Sigmoid colon (tissue), 7 donors: ENCODE data around the gene SH2D2A. TPM values are rescaled to one million over a fixed set of nuclear protein-coding genes. Genes with fewer than 3 reads are reported as not detected.

ENCODE experiments used
- DNase-seq: peaks from one replicate; pipeline ENCODE4 v3.0.0-alpha.2; 2019
- H3K27ac ChIP-seq, 4 donors: fragments of 200-600 bp; sonication (generic); one replicate each; pipeline ENCODE4 v1.5.1; 2016 to 2019; ENCODE audit warnings: mild to moderate bottlenecking in 1 of 4
- H3K27me3 ChIP-seq, 3 donors: fragments of 200-600 bp; sonication (generic); one replicate each; pipeline ENCODE4 v1.5.1; 2019; ENCODE audit warnings: mild to moderate bottlenecking in 1 of 3
- H3K36me3 ChIP-seq, 4 donors: fragments of 200-600 bp; sonication (generic); one replicate each; pipeline ENCODE4 v1.5.1; 2016 to 2019
- H3K4me1 ChIP-seq, 4 donors: fragments of 200-600 bp; sonication (generic); one replicate each; pipeline ENCODE4 v1.5.1; 2017 to 2019
- H3K4me3 ChIP-seq, 4 donors: fragments of 200-600 bp; sonication (generic); one replicate each; pipeline ENCODE4 v1.5.1; 2017 to 2019; ENCODE audit warnings: mild to moderate bottlenecking in 2 of 4, moderate library complexity in 1 of 4
- H3K9me3 ChIP-seq, 4 donors: fragments of 200-600 bp in 3 of 4; sonication (generic) in 3 of 4; one replicate each; pipeline versions ENCODE4 v1.5.1 to v1.6.1; 2013 to 2019
- EP300 ChIP-seq, 4 donors: sonication (generic); formaldehyde crosslinking; IDR thresholded peaks; one replicate each; pipeline ENCODE4 v1.6.1; 2017; ENCODE audit warnings: antibody characterized with exemption in 4 of 4
- POLR2A ChIP-seq, 2 donors: fragments of 450-650 bp; IDR thresholded peaks; one replicate each; pipeline ENCODE4 v1.6.1; 2016; ENCODE audit warnings: antibody characterized with exemption in 2 of 2, mild to moderate bottlenecking in 2 of 2, moderate library complexity in 2 of 2
- POLR2AphosphoS5 ChIP-seq, 4 donors: sonication (generic); formaldehyde crosslinking; IDR thresholded peaks; one replicate each; pipeline ENCODE4 v1.6.1; 2017; ENCODE audit warnings: antibody characterized with exemption in 4 of 4
- WGBS, 2 donors: extraction: QIAGEN DNeasy Blood & Tissue Kit; methylation state at CpG; one replicate each; pipeline ENCODE4 v1.1.7; 2013; 5-methylcytosine and 5-hydroxymethylcytosine counted together
- intact Hi-C: fragments of 100-400 bp; cut with DNase I; formaldehyde crosslinking; loops from one replicate; pipeline ENCODE4 v1.15.1; 2023
- polyA plus RNA-seq, 3 donors: library from polyadenylated mRNA; stranded (reverse); fragments of 200-250 nt; gene quantifications; one replicate each; pipeline ENCODE4 v1.2.3, GENCODE V29; 2013
- total RNA-seq, 4 donors: library from RNA; depleted of rRNA; stranded (reverse); fragments of >200 nt; gene quantifications; one replicate each; pipeline ENCODE4 v1.1.0, GENCODE V29; 2016
- TF ChIP-seq, protein P1 (sequence below), 4 experiments: fragments of 450-650 bp in 3 of 4; fragments of 200-600 bp in 1 of 4; IDR thresholded peaks; one replicate each; pipeline ENCODE4 v1.5.1; 2016 to 2019; ENCODE audit warnings: antibody characterized with exemption in 4 of 4, mild to moderate bottlenecking in 3 of 4, moderate library complexity in 2 of 4
- donor health status: healthy with polysubstance abuse.
- donor health status: Bipolar disorder and iron deficiency.
- donor health status: healthy.

Gene SH2D2A
- total and polyA plus RNA-seq, 7 donors = 0.69 to 8.2 (median 3.3) TPM

DNA sequence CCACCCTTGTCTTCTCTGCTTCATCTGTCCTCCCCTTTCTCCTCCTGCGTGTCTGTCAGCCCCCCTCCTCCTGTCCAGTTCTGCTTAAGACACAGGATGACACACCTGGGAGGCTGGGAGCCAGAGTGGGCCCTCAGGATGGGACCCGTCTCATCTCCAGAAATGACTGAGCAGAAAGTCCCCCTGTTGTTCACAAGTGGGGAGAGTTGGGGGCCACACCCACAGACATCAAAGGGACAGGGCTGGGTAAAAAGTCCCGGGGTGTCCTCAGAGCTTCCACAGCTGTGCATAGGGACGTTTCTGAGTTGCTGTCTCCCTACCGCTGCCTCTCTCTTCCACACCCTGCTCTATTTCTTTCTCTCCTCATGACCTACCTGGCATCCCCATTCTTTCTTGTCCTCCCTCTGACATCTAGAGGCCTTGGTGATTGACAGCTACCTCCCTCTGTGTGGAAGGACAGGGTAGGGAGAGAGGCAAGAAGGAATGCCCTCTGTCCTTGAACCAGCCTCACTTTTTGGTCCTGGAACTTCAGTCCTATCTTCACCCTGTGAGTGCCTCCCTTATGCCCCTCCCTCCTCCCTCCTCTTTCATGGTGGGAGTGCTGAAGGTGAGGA is 19.5 kb upstream of the SH2D2A start:
- intact Hi-C loops = loop anchor here (10.0 kb wide), 1 partner anchor 89 kb away; the partner anchor contains the start of gene LRRC71
- Histone ChIP-seq H3K36me3 (no peaks in the 10 kb centered on the region), H3K4me3 (no peak overlapping the region), H3K9me3 (no peaks in the 10 kb centered on the region), H3K27me3 (peaks cover 0 to 44% (median 8%) of the 10 kb centered on the region in 3 donors), H3K27ac (no peak overlapping the region), H3K4me1 (no peaks in the 10 kb centered on the region)
- DNase-seq = no peak
- TF ChIP-seq, protein P1, sequence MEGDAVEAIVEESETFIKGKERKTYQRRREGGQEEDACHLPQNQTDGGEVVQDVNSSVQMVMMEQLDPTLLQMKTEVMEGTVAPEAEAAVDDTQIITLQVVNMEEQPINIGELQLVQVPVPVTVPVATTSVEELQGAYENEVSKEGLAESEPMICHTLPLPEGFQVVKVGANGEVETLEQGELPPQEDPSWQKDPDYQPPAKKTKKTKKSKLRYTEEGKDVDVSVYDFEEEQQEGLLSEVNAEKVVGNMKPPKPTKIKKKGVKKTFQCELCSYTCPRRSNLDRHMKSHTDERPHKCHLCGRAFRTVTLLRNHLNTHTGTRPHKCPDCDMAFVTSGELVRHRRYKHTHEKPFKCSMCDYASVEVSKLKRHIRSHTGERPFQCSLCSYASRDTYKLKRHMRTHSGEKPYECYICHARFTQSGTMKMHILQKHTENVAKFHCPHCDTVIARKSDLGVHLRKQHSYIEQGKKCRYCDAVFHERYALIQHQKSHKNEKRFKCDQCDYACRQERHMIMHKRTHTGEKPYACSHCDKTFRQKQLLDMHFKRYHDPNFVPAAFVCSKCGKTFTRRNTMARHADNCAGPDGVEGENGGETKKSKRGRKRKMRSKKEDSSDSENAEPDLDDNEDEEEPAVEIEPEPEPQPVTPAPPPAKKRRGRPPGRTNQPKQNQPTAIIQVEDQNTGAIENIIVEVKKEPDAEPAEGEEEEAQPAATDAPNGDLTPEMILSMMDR (IDR thresholded peaks at IDR 0.05) = no peak
- TF ChIP-seq POLR2AphosphoS5 (IDR thresholded peaks at IDR 0.05) (no peak), EP300 (IDR thresholded peaks at IDR 0.05) (no peak), POLR2A (IDR thresholded peaks at IDR 0.05) (no peak)
- 49 to 59% methylated on average over 5 of the region's 5 CpGs for WGBS, 2 donors

DNA sequence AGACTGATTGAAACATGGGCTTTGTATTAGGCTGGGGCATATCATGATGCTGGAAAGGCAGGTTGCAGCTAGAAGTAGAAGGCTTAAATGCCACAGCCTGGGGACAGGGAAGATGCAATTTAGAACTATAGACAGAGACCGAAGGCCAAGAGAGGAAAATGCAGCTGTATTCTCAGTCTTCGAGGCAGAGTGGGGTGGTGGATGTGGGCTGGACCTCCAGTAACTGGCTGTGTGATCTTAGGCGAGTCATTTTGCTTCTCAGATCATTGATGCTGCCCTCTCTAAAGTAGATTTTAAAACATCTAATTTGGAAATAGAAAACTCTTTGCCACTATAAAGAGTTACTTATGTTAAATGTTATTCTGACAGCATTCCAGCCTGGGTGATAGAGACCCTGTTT is 17.7 kb upstream of the SH2D2A start:
- TF ChIP-seq POLR2AphosphoS5 (IDR thresholded peaks at IDR 0.05) = no peak
- no peak for TF ChIP-seq EP300 (IDR thresholded peaks at IDR 0.05)
- TF ChIP-seq, protein P1 (IDR thresholded peaks at IDR 0.05) = no peak
- no peak for TF ChIP-seq POLR2A (IDR thresholded peaks at IDR 0.05)
- Histone ChIP-seq H3K9me3 (no peaks in the 10 kb centered on the region), H3K27ac (no peak overlapping the region), H3K36me3 (no peaks in the 10 kb centered on the region), H3K4me1 (no peaks in the 10 kb centered on the region), H3K27me3 (peaks cover 0 to 29% (median 4%) of the 10 kb centered on the region in 3 donors), H3K4me3 (no peak overlapping the region)
- DNase-seq = no peak
- WGBS, 2 donors = 64 to 83% methylated on average over 3 of the region's 3 CpGs
- intact Hi-C loops = loop anchor here (2.0 to 10.0 kb wide), 2 partner anchors 72 to 90 kb away; partner anchors contain the start of gene LRRC71

DNA sequence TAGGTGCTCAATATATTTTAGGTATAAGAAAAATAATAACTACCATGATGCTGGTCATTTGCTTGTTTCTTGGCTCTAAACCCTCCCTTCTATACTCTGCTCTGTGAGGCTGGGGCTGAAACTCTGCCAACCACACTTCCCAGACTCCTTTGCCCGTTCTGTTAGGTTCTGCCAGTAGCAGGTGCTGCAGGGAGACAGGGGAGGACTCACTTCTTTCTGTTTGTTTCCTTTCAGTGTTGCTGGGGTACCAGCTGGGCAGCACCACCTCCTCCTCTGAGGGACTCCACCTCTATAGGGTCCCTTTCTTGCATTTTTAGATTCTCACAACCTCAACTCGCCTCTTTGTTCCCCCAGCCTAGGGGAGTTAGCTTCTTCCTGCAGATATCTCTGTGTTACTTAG is 17.0 kb upstream of the SH2D2A start:
- DNase-seq = no peak
- intact Hi-C loops = loop anchor here (2.0 to 10.0 kb wide), 2 partner anchors 71 to 91 kb away; partner anchors contain the start of gene LRRC71
- Histone ChIP-seq H3K27ac (no peak overlapping the region), H3K9me3 (no peaks in the 10 kb centered on the region), H3K27me3 (peaks cover 0 to 22% (median 0%) of the 10 kb centered on the region in 3 donors), H3K4me3 (no peak overlapping the region), H3K36me3 (no peaks in the 10 kb centered on the region), H3K4me1 (no peaks in the 10 kb centered on the region)
- 44 to 45% methylated on average over 2 of the region's 2 CpGs for WGBS, 2 donors
- TF ChIP-seq, protein P1 (IDR thresholded peaks at IDR 0.05) = no peak
- TF ChIP-seq POLR2AphosphoS5 (IDR thresholded peaks at IDR 0.05) (no peak), EP300 (IDR thresholded peaks at IDR 0.05) (no peak), POLR2A (IDR thresholded peaks at IDR 0.05) (no peak)

DNA sequence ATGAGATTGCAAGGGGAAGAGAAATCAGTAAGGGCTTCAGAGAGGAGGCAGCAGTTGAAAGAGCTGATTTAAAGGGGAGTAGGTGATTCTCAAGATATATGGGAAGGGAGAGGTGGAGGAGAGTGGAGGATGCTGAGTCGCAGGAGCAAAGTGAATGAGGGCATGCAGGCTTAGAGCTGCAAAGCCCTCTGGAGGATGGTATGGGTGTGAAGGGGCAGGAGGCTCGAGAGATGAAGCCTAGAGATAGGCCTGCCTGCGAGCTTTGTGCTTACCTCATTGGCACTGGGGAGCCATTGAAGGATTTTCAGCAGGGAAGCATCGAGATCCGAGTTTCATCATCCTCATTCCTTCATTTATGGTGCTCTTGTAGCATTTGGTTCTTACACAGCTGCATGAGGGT is 15.8 kb upstream of the SH2D2A start:
- intact Hi-C loops = loop anchor here (10.0 kb wide), 1 partner anchor 92 kb away; the partner anchor contains the start of gene LRRC71
- no peaks in the 10 kb centered on the region for H3K9me3 ChIP-seq
- no peak overlapping the region for H3K4me3 ChIP-seq
- 57 to 73% methylated on average over 5 of the region's 5 CpGs for WGBS, 2 donors
- H3K4me1 ChIP-seq = no peaks in the 10 kb centered on the region
- no peaks in the 10 kb centered on the region for H3K36me3 ChIP-seq
- TF ChIP-seq, protein P1 (IDR thresholded peaks at IDR 0.05) = no peak
- TF ChIP-seq POLR2A (IDR thresholded peaks at IDR 0.05) (no peak), EP300 (IDR thresholded peaks at IDR 0.05) (no peak), POLR2AphosphoS5 (IDR thresholded peaks at IDR 0.05) (no peak)
- no peak overlapping the region for H3K27ac ChIP-seq
- peaks cover 0 to 12% (median 0%) of the 10 kb centered on the region in 3 donors for H3K27me3 ChIP-seq
- DNase-seq = no peak
